Measurements from ENCODE around the gene AK8. TPM values are rescaled to one million over a fixed set of nuclear protein-coding genes. Genes with fewer than 3 reads are reported as not detected.
A peak's percentile ranks its signal among the peaks of the same experiment; 100 is the strongest.

Gene AK8
- polyA plus RNA-seq, 1 donor: 0.37 TPM

DNA sequence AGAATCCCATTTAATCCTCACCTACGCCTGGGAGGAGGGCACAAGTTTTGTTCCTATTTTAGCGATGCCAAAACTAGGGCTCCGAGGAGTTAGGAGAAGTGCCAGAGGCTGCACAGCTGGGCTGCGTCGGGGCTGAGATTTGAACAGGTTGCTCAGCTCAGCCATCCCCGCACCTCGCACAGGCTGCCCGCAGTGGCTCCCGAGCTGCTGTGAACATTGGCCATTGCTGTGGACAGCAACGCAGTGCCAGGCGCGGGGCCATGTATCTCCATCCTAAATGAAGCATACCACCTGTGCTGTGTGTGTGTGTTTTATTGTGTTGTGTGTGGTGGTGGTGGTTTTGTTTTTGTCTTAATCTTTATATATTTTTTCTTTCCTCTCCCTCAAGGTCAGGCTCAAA is 52.0 kb downstream of the AK8 start:
- DNase-seq (ENCODE audit: low read depth): no peak

DNA sequence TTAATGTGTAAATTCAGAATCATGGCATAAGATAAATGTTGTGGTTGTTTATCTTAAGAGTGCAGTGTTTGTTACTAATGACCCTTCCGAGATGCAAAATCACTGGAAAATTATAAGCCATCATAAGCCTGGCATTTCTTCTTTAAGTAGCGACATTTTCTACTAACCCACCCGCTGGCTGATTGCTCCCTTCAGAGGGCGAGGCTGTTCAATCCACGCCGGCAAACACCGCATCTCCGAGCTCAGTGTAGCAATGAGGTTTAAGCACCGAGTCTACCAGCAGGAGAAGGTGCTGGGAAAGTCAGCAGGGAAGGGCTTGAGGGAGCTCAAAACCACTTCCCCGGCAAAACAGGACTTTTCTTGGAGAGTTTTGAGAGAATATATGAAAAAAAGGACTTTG is 52.7 kb downstream of the AK8 start:
- no peak for DNase-seq (ENCODE audit: low read depth)

- DNase-seq (ENCODE audit: low read depth): no peak
Measured at GRCh38 chr9:132824951-132825350, 53.1 kb downstream of the AK8 start.

GRCh38 chr9:132824151-132824550 is 53.9 kb downstream of the AK8 start:
- DNase-seq (ENCODE audit: low read depth): no peak

- DNase-seq (ENCODE audit: low read depth): no peak
Measured at GRCh38 chr9:132823370-132824145, 54.5 kb downstream of the AK8 start.

DNA sequence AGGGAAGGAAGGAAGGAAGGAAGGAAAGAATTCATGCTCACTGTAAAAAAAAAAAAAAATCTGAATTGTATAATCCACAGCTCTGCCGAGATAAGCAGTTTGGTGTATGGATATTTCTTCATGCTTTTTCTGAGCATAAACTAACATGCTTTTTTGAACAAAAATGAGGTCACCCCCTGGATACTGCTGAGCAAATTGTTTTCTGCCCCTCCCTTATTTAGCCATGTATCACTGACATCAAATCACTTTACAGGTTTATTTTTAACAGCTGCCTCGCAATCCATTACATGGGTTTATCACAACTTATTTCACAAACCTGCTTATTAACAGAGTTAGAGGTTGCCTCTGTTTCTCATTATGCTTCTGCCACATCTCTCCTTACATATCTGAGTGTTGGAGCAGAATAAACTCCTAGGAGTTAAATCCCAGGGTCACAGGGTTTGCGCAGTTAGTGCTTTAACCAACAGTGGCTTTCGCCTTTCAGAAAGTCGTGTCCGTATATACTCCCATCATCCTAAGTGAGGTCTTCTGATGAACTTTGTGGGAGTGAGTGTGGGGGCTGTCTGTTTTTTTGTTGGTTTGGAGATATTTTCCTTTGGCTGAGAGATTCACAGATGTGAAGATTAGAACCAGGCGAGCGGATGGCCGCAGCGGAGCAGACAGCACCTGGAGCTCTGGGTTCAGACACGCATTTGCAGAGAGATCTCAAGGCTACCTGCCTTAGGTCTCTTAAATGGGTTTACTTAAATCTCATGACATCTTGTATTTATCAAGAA is 57.7 kb downstream of the AK8 start:
- DNase-seq (ENCODE audit: low read depth): no peak

- no peak for DNase-seq (ENCODE audit: low read depth)
Measured at GRCh38 chr9:132818588-132818987, 59.5 kb downstream of the AK8 start.

- no peak for DNase-seq (ENCODE audit: low read depth)
Measured at GRCh38 chr9:132814937-132815336, 63.1 kb downstream of the AK8 start.

GRCh38 chr9:132813115-132813771 is 64.8 kb downstream of the AK8 start:
- no peak for DNase-seq (ENCODE audit: low read depth)

DNA sequence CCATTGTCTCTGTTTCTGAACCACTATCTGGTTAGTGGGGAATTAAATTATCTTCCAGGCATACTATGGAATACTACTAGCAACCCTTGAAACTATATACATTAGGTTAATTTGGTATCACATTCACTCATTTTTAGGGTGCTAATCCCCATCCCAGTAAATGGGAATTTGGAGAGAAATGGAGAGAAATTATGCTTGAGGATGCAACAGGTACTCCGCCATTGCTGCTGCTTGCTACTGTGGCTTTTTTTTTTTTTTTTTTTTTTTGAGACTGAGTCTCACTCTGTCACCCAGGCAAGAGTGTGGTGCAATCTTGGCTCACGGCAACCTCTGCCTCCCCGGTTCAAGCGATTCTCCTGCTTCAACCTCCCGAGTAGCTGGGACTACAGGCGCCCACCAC is 66.1 kb downstream of the AK8 start:
- no peak for DNase-seq (ENCODE audit: low read depth)

- DNase-seq (ENCODE audit: low read depth): no peak
Measured at GRCh38 chr9:132810314-132810713, 67.8 kb downstream of the AK8 start.

DNA sequence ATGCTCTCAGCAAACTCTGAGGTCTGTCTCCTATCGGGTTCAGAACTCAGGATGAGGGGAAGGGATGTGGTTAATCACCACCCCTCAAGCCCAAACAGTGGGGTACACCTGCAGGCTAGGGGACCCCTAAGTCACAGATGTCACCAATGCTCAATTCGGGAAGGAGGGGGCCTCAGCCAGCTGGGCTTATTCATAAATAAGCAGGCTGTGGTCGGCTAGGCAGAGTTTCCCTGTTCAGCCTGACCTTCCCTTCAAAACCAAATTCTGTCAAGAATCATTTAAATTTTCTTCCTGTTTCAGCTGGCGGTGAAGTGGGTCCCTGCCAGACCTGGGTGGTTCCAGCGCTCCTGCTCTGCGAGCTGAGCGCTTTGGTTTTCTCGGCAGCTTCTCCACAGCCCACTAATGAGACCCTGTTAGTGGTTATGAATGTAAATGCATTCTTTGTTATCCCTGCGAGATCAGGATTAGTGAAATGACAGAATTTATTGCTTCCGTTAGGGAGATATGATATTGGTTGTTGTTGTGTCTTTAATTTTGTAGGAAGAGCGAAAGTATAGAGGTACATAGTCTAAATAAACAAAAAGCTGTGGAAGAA is 68.3 kb downstream of the AK8 start:
- DNase-seq (ENCODE audit: low read depth): no peak

- no peak for DNase-seq (ENCODE audit: low read depth)
Measured at GRCh38 chr9:132808645-132809044, 69.4 kb downstream of the AK8 start.

- no peak for DNase-seq (ENCODE audit: low read depth)
Measured at GRCh38 chr9:132806723-132807421, 71.2 kb downstream of the AK8 start.

DNA sequence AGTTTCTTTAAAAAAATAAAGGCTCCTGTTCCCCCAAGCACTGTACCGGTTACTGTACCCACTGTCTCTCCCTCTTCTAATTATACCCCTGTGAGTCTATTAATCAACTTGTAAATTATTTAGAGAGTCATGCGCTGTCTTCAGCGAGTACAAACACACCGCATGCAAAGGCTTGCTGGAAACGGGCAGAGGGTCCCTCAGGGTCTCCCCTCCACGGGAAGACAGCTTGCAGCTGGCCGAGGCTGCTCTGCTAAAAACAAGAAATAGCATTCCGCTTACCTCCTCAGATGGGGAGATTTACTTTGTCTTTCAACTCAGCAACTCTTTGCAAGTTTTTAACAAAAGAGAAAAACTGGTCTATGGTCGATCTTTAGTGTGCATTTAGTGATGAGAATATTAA is 71.8 kb downstream of the AK8 start:
- no peak for DNase-seq (ENCODE audit: low read depth)

DNA sequence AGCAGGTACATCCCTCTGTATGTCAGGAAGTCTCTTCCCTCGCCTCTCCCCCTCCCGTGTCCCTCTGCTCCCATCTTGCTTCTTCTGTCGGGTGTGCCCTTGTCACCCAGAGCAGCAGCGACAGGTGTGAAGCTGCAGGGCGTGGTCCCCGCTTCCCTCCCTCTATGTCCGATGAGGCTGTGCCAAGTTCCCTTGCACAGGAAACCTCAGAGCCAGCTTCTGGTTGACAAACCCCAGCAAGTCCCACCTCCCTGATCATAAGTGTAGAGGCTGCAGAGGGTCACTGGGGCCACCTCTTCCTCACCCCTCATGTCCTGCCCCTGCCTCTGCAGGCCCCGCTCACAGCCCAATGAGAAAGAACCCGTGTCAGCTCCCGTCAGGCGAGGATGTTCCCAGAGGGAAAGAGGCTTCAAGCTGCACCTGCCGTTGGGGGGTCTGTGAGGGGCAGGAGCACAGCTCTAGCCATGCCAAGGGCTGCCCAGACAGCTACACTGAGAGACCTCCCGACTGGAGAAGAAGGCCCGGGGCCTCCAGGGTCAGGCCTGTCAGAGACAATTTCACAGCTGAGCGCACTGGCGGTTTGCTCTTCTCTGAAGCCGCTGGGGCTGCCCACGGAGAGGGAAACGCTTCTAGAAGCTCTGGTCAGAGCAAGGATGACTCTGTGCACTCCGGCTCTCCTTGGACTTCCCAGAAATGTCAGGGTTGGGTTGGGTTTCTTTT is 73.3 kb downstream of the AK8 start:
- no peak for DNase-seq (ENCODE audit: low read depth)

GRCh38 chr9:132802121-132802795 is 75.8 kb downstream of the AK8 start:
- DNase-seq (ENCODE audit: low read depth): no peak

GRCh38 chr9:132801659-132802058 is 76.4 kb downstream of the AK8 start:
- DNase-seq (ENCODE audit: low read depth): no peak

- DNase-seq (ENCODE audit: low read depth): peak; percentile 53
Measured at GRCh38 chr9:132800038-132800648, 77.9 kb downstream of the AK8 start.

Measured in forelimb muscle (tissue), 1 donor.